ENCODE measurements around the gene MDM1.
A peak's percentile ranks its signal among the peaks of the same experiment; 100 is the strongest.

MDM1 gene

DNA sequence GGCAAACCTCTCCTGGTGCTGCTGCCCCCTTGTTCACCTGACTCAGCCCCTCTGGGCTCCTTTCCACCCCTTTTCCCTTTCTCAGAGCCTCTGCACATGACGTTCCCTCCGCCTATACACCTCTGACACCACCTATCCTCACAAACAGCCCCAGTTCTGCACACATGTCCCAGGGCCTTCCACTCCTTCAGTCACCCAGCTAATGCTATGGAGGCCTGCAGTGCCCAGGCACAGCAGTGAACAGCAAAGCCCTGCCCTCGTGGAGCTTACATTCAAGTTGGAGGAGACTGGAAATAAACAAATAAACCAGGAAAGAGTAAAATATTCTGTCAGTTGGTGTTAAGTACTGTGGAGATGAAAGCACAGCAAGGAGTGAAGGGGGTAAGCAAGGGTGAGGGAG is 38.5 kb upstream of the MDM1 start:
- no peak for TF ChIP-seq POU2F2 (IDR thresholded peaks at IDR 0.05; ENCODE audit: low read depth, low read length)
- no peak for FAIRE-seq

DNA sequence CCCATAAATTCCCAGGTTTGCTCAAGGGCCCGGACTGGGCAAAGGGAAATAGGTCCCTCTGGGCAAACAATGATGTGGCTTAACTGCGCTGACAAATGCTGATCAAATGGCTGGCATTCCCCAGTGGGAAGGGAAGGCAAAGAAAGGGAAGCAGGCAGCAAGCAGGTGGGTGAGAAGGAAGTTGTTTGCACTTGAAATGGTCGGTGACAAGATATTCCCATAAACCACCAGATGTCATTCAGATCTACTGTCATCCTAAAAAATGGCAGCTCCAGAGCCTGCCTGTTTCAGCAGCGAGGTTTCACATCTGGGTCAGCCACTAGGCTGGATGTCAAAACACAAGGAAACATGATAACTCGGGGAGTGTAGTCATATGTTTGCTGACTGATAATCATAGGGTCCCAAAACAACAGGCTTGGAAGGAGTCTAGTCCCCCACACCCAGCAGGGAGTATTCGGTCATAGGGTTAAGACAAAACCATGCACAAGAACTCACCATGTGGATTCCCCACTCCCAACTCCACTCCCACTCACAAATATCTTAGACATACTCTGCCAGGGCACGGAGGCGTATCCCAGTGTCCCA is 37.9 kb upstream of the MDM1 start:
- no peak for DNase-seq (ENCODE audit: insufficient read length, low spot score)
- FAIRE-seq = no peak

More for the DNA sequence above, 38.5 kb upstream of the MDM1 start:
- DNase-seq (ENCODE audit: insufficient read length, low spot score) = no peak

DNA sequence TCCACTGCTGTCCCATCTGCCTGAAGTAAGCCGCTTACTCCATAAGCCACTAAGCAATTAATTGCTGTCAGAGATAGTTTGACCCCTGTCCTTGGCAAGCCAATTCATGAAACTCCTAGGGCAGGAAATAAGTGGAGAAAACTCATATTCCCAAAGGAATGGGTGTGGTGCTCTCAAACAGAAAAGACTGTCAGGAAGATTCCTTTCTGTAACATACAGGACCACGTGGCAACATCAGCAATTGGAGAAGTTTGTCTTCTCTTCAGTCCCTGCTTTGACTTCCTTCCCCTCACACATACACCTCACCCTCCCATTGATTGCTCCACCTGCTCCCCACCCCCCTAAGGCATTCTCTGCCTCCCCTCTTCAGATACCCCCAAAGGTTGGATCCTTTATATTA is 36.2 kb upstream of the MDM1 start:
- TF ChIP-seq TAF1 (IDR thresholded peaks at IDR 0.05; ENCODE audit: low read depth, low read length) (no peak), POLR2A (IDR thresholded peaks at IDR 0.05; ENCODE audit: low read depth, low read length) (no peak), POU2F2 (IDR thresholded peaks at IDR 0.05; ENCODE audit: low read depth, low read length) (no peak), PAX5 (IDR thresholded peaks at IDR 0.05; ENCODE audit: insufficient read depth, low read length, severe bottlenecking) (no peak), SPI1 (IDR thresholded peaks at IDR 0.05; ENCODE audit: low read depth, low read length) (no peak), POLR2AphosphoS5 (IDR thresholded peaks at IDR 0.05; ENCODE audit: low read depth, low read length) (no peak)
- FAIRE-seq = no peak
- DNase-seq (ENCODE audit: insufficient read length, low spot score) = no peak

More for the DNA sequence above, 37.9 kb upstream of the MDM1 start:
- no peak for TF ChIP-seq POU2F2 (IDR thresholded peaks at IDR 0.05; ENCODE audit: low read depth, low read length)
- TF ChIP-seq TAF1 (IDR thresholded peaks at IDR 0.05; ENCODE audit: low read depth, low read length) = no peak
- no peak for TF ChIP-seq PAX5 (IDR thresholded peaks at IDR 0.05; ENCODE audit: insufficient read depth, low read length, severe bottlenecking)
- TF ChIP-seq POLR2A (IDR thresholded peaks at IDR 0.05; ENCODE audit: low read depth, low read length) = no peak
- no peak for TF ChIP-seq SPI1 (IDR thresholded peaks at IDR 0.05; ENCODE audit: low read depth, low read length)
- TF ChIP-seq POLR2AphosphoS5 (IDR thresholded peaks at IDR 0.05; ENCODE audit: low read depth, low read length) = no peak

DNA sequence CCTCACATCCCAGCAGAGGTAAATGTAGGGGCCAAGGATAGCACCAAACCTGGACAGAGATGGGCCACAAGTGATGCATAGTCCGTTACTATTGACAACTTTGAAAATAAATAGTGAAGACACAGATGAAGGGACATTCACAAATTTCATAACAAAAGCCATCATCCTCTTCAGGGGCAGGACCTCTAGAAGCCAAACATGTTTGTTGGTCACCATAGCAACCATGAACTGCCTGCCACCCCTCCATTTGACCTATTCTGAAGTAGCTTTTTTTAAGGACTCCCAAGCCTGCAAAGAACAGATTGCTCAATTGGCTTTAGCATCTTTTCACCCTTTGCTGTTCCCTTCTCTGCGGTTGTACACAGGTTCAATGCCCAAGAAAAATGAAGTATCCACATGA is 35.7 kb upstream of the MDM1 start:
- no peak for TF ChIP-seq POLR2A (IDR thresholded peaks at IDR 0.05; ENCODE audit: low read depth, low read length)
- no peak for TF ChIP-seq TAF1 (IDR thresholded peaks at IDR 0.05; ENCODE audit: low read depth, low read length)
- no peak for TF ChIP-seq POU2F2 (IDR thresholded peaks at IDR 0.05; ENCODE audit: low read depth, low read length)
- TF ChIP-seq PAX5 (IDR thresholded peaks at IDR 0.05; ENCODE audit: insufficient read depth, low read length, severe bottlenecking) = no peak
- TF ChIP-seq POLR2AphosphoS5 (IDR thresholded peaks at IDR 0.05; ENCODE audit: low read depth, low read length) = no peak
- no peak for TF ChIP-seq SPI1 (IDR thresholded peaks at IDR 0.05; ENCODE audit: low read depth, low read length)
- no peak for FAIRE-seq
- DNase-seq (ENCODE audit: insufficient read length, low spot score) = no peak

DNA sequence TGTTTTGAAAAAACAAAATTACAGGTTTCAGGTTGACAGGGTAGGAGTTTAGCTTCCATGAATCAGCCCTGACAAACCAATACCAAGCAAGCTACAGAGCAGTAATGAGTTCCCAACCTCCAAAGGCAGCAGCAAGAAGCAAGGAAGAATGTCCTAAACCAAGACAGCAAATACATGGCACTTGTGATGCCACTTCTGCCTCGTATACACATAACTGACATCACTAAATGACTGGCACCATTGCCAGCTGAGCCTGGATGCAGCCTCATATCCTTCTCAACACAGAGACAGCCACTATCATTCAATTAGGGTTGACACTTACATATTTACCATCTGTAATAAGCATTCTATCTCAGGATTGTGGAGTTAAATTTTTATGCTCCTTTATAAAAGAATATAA is 35.0 kb upstream of the MDM1 start:
- DNase-seq (ENCODE audit: insufficient read length, low spot score) (no peak), FAIRE-seq (no peak)
- TF ChIP-seq POLR2AphosphoS5 (IDR thresholded peaks at IDR 0.05; ENCODE audit: low read depth, low read length) (no peak), SPI1 (IDR thresholded peaks at IDR 0.05; ENCODE audit: low read depth, low read length) (no peak), PAX5 (IDR thresholded peaks at IDR 0.05; ENCODE audit: insufficient read depth, low read length, severe bottlenecking) (no peak), POU2F2 (IDR thresholded peaks at IDR 0.05; ENCODE audit: low read depth, low read length) (no peak), TAF1 (IDR thresholded peaks at IDR 0.05; ENCODE audit: low read depth, low read length) (no peak), POLR2A (IDR thresholded peaks at IDR 0.05; ENCODE audit: low read depth, low read length) (no peak)

DNA sequence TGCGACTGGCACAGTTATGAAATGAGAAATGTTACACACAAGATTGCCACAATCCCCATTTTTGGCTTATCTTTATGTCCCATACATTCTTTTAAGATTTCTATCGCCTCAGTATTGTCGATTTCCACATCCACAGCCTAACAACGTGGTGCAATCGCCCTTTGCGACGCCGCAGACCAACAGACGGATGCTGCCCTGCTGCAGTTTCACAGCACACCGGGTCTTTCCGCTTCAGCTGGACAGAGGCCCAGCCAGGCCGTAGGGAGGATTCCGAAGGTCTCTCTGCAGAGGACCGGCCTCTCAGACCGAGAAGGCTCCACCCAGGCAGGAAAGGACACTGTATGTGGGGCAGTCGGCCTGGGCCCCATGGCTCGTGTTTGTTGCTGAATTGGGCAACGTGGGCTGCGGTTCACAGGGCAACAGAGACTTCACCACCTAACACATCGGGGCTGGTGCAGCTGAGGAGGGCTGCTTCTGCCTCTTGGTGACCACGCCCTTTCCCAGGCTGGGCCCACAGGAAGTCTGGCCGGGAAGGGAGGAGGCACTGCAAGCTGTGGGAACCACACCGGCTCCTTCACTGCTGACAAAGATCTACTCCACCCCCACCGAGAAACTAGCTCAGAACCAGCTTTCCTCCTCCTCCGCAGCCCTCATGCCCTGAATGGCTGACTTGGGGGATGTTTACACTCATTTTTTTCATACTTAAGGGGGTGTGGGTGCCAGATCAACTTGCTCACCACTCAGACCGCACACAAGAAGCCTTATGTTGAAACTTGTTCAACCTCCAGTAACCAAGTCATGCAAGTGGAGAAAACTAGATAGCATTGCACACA is 32.9 kb upstream of the MDM1 start:
- FAIRE-seq (peak; percentile 91), DNase-seq (ENCODE audit: insufficient read length, low spot score) (peak; percentile 48)
- TF ChIP-seq TAF1 (IDR thresholded peaks at IDR 0.05; ENCODE audit: low read depth, low read length) (peak; percentile 26; the same call in 1 of the 2 replicates), POLR2AphosphoS5 (IDR thresholded peaks at IDR 0.05; ENCODE audit: low read depth, low read length) (no peak)

DNA sequence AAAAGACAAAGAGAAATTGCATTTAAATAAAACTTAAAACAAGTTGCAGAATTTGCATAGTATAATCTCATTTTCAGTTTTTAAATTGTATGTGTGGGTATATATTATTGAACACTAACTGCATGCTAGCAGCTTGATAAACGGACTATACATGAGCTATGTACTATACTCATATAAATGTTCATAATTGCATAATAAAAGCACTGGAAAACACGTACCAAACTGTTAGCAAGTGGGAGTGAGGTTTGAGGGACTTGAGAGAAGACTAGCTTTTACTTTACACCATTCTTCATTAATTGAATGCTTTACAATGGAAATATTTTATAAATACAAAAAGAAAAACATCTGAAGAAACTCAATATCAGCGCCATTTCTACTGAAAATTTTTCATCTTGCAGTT is 32.2 kb upstream of the MDM1 start:
- DNase-seq (ENCODE audit: insufficient read length, low spot score) (no peak), FAIRE-seq (no peak)
- TF ChIP-seq POLR2A (IDR thresholded peaks at IDR 0.05; ENCODE audit: low read depth, low read length) (no peak), TAF1 (IDR thresholded peaks at IDR 0.05; ENCODE audit: low read depth, low read length) (no peak), PAX5 (IDR thresholded peaks at IDR 0.05; ENCODE audit: insufficient read depth, low read length, severe bottlenecking) (no peak), POU2F2 (IDR thresholded peaks at IDR 0.05; ENCODE audit: low read depth, low read length) (no peak), POLR2AphosphoS5 (IDR thresholded peaks at IDR 0.05; ENCODE audit: low read depth, low read length) (no peak), SPI1 (IDR thresholded peaks at IDR 0.05; ENCODE audit: low read depth, low read length) (no peak)

DNA sequence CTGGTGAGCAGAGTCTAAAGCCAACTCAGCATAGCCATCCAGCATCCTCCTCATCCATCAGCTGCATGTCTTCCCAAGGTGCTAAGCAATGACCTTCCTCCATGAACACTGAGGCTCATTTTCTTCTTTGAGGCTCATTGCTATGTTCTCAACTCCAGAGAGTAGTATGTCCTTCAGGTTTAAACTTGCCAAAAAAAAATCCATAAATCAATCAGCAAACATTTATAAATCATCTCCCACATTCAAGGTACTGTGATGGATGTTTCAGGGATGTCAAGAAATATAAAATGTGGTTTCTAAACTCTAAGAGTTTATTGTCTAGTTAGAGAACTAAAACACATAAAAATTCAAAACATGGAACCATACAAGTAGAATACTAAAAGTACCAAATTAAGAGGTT is 29.8 kb upstream of the MDM1 start:
- TF ChIP-seq TAF1 (IDR thresholded peaks at IDR 0.05; ENCODE audit: low read depth, low read length) = no peak
- TF ChIP-seq POLR2AphosphoS5 (IDR thresholded peaks at IDR 0.05; ENCODE audit: low read depth, low read length) = no peak
- no peak for TF ChIP-seq SPI1 (IDR thresholded peaks at IDR 0.05; ENCODE audit: low read depth, low read length)
- no peak for TF ChIP-seq POLR2A (IDR thresholded peaks at IDR 0.05; ENCODE audit: low read depth, low read length)
- TF ChIP-seq POU2F2 (IDR thresholded peaks at IDR 0.05; ENCODE audit: low read depth, low read length) = no peak
- TF ChIP-seq PAX5 (IDR thresholded peaks at IDR 0.05; ENCODE audit: insufficient read depth, low read length, severe bottlenecking) = no peak
- no peak for FAIRE-seq
- no peak for DNase-seq (ENCODE audit: insufficient read length, low spot score)

DNA sequence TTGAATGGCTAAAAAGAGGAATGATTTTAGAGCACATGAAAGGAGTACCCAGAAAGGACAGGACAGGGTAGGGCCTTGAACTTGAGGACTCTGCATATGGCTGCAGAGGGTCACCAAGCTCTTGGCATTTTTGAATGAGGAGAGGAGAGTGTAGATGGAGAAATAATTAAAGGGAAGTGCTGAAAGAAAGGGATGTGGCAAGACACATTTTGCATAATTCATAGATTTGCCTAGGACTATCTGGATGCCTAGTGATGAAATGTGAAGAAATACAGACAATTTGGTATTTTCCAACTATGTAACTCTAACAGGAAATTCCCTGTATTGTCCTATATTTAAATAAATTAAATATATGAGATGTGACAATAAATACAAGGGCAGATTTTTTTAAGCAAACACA is 27.5 kb upstream of the MDM1 start:
- DNase-seq (ENCODE audit: insufficient read length, low spot score) (no peak), FAIRE-seq (no peak)
- TF ChIP-seq POU2F2 (IDR thresholded peaks at IDR 0.05; ENCODE audit: low read depth, low read length) (no peak), SPI1 (IDR thresholded peaks at IDR 0.05; ENCODE audit: low read depth, low read length) (peak; percentile 40; the same call in 1 of the 2 replicates)

Measured in GM12891 (cell line).